Neuronal stem cell (in vitro differentiated cells): Measurements from ENCODE around the gene MIOX.

Source experiments
- DNase-seq: peaks from one replicate; pipeline ENCODE4 v3.0.0-alpha.2; 2013; ENCODE audit warnings: low spot score
- H2AFZ ChIP-seq: one replicate; pipeline ENCODE4 v1.6.1; 2013; ENCODE audit warnings: mild to moderate bottlenecking, low read length, inconsistent platforms
- H2AK5ac ChIP-seq: 2 replicates; pipeline ENCODE4 v1.6.1; 2013; ENCODE audit warnings: low read depth, mild to moderate bottlenecking, inconsistent platforms, low read length, moderate library complexity, mixed read lengths
- H2BK120ac ChIP-seq: 2 replicates; pipeline ENCODE4 v1.6.1; 2013; ENCODE audit warnings: low read depth, mild to moderate bottlenecking, inconsistent platforms, low read length, moderate library complexity, mixed read lengths
- H2BK12ac ChIP-seq: one replicate; pipeline ENCODE4 v1.6.1; 2013; ENCODE audit warnings: low read length, inconsistent platforms
- H2BK15ac ChIP-seq: 2 replicates; pipeline ENCODE4 v1.6.1; 2013; ENCODE audit warnings: mild to moderate bottlenecking, low read length, inconsistent platforms, mixed read lengths
- H2BK5ac ChIP-seq: one replicate; pipeline ENCODE4 v1.6.1; 2013; ENCODE audit warnings: inconsistent platforms, mild to moderate bottlenecking, low read length, moderate library complexity
- H3K14ac ChIP-seq: one replicate; pipeline ENCODE4 v1.6.1; 2013; ENCODE audit warnings: low read length, inconsistent platforms
- H3K18ac ChIP-seq: 2 replicates; pipeline ENCODE4 v1.6.1; 2013; ENCODE audit warnings: low read length, inconsistent platforms
- H3K23ac ChIP-seq: 2 replicates; pipeline ENCODE4 v1.6.1; 2013; ENCODE audit warnings: low read depth, mild to moderate bottlenecking, mixed read lengths, low read length, inconsistent platforms; ENCODE audit not compliant: poor library complexity
- H3K27ac ChIP-seq: replicated peaks from 3 replicates; pipeline ENCODE4 v1.5.1; 2013; ENCODE audit warnings: low read length, inconsistent platforms
- H3K27me3 ChIP-seq, 3 experiments: 2 replicates each; pipeline ENCODE4 v1.6.1; 2013; ENCODE audit warnings: low read length in 3 of 3, mild to moderate bottlenecking in 2 of 3, inconsistent platforms in 1 of 3, low read depth in 1 of 3, mixed read lengths in 1 of 3, moderate library complexity in 1 of 3; ENCODE audit not compliant: control insufficient read depth in 3 of 3, insufficient read depth in 3 of 3
- H3K36me3 ChIP-seq, 2 donors: replicated peaks in 1 of 2; 2 replicates each; pipeline ENCODE4 v1.6.1; 2013; ENCODE audit warnings: low read length in 2 of 2; ENCODE audit not compliant: control insufficient read depth in 2 of 2, insufficient read depth in 2 of 2
- H3K4ac ChIP-seq: 2 replicates; pipeline ENCODE4 v1.6.1; 2013; ENCODE audit warnings: inconsistent platforms, mild to moderate bottlenecking, low read length, moderate library complexity
- H3K4me1 ChIP-seq, 2 donors: 1 replicate in 1 of 2; 2 replicates in 1 of 2; pipeline ENCODE4 v1.6.1; 2013; ENCODE audit warnings: low read length in 2 of 2, low read depth in 1 of 2; ENCODE audit not compliant: control insufficient read depth in 2 of 2, insufficient read depth in 1 of 2
- H3K4me2 ChIP-seq: one replicate; pipeline ENCODE4 v1.6.1; 2013; ENCODE audit warnings: mild to moderate bottlenecking, low read length, inconsistent platforms; ENCODE audit not compliant: insufficient read depth, poor library complexity, severe bottlenecking
- H3K4me3 ChIP-seq, 2 donors: 2 replicates each; pipeline ENCODE4 v1.5.1; 2013; ENCODE audit warnings: low read length in 2 of 2, mild to moderate bottlenecking in 2 of 2, inconsistent platforms in 1 of 2, moderate library complexity in 1 of 2
- H3K79me1 ChIP-seq: one replicate; pipeline ENCODE4 v1.6.1; 2013; ENCODE audit warnings: low read depth, mild to moderate bottlenecking, inconsistent platforms, low read length, moderate library complexity
- H3K9ac ChIP-seq: one replicate; pipeline ENCODE4 v1.6.1; 2013; ENCODE audit warnings: mild to moderate bottlenecking, low read depth, low read length, inconsistent platforms; ENCODE audit not compliant: poor library complexity
- H3K9me3 ChIP-seq, 2 donors: replicated peaks in 1 of 2; 2 replicates each; pipeline versions ENCODE3 to v1.6.1; 2013; ENCODE audit warnings: low read length in 2 of 2, mild to moderate bottlenecking in 2 of 2, inconsistent platforms in 1 of 2, low read depth in 1 of 2, mixed read lengths in 1 of 2, moderate library complexity in 1 of 2; ENCODE audit not compliant: control insufficient read depth in 2 of 2, insufficient read depth in 1 of 2
- H4K8ac ChIP-seq: one replicate; pipeline ENCODE4 v1.6.1; 2013; ENCODE audit warnings: low read depth, mild to moderate bottlenecking, inconsistent platforms, low read length, moderate library complexity
- H4K91ac ChIP-seq: one replicate; pipeline ENCODE4 v1.6.1; 2013; ENCODE audit warnings: low read length, low read depth, mild to moderate bottlenecking, inconsistent platforms; ENCODE audit not compliant: poor library complexity
- WGBS, 2 donors: extraction: QIAGEN DNeasy Blood & Tissue Kit; methylation state at CpG; one replicate each; pipeline ENCODE4 v1.1.7; 2013; ENCODE audit warnings: missing lambda C conversion rate in 2 of 2, mixed read lengths in 1 of 2; ENCODE audit not compliant: insufficient read length in 2 of 2, insufficient replicate concordance in 1 of 2; ENCODE audit errors: extremely low coverage in 2 of 2; 5-methylcytosine and 5-hydroxymethylcytosine counted together

Gene MIOX

DNA sequence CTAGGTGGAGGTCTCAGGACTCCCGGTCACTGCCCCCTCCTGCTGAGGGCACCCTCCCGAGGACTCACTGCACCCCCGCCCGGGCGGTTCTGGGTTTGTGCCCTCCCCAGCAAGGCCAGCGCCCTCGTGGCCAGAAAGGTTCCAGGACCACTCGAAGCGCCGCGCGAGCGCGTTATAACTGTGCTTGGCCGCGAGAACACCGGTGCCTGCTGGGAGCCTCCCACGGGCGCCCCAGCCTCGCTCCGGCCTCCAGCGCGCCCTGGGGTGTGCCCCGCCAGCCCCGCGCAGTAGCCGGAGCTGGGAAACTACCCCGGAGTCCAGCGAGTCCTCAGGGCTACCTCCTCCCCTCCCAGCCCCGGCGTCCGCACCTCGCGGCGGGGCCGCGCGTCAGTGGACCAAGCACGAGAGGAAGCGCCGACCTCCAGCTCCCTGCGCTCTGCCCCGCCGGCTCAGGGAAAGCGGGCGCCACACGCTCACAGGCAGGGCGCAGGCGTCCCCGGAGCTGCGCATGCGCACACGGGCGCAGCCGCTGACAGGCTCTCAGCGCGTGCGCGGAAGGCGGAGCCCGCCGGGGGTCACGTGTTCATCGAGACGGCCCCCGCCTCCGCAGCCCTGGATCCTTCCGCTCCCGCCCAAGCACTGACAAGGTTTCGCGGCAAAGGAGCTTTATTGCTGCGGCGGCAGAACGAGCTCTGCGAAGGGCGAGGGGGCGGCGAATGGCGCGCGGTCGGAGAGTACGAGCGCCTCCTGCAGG lies 38.6 kb downstream of the MIOX start, which contains the start of gene SCO2:
TSS of gene SCO2 (minus strand) at position 495 of the 754 bp plus-strand sequence. CDS start 1,187 bp downstream, outside the sequence.
- WGBS, 2 donors: no CpG with 5 or more reads among the region's 84 CpGs
- Histone ChIP-seq H3K79me1 (peaks cover 12% of the 10 kb centered on the region), H2BK12ac (no peak within 1 kb of the TSS), H3K4me1 (peaks cover 11 to 17% of the 10 kb centered on the region in 2 donors), H3K4me3 (peak within 1 kb of the TSS; percentile 84 to 91), H3K18ac (peak within 1 kb of the TSS; percentile 95), H2AFZ (peak within 1 kb of the TSS; percentile 98), H2BK120ac (no peak within 1 kb of the TSS), H4K91ac (no peak within 1 kb of the TSS), H4K8ac (peak within 1 kb of the TSS; percentile 65), H3K4ac (peak within 1 kb of the TSS; percentile 69), H2BK15ac (peak within 1 kb of the TSS; percentile 75), H3K14ac (peak within 1 kb of the TSS; percentile 98), H3K23ac (peak within 1 kb of the TSS; percentile 80), H3K9me3 (peaks cover 6 to 11% of the 10 kb centered on the region in 2 donors), H3K27me3 (peaks cover 2 to 17% (median 8%) of the 10 kb centered on the region in 3 experiments), H3K36me3 (peaks cover 35 to 44% of the 10 kb centered on the region in 2 donors), H3K4me2 (peak within 1 kb of the TSS; percentile 94), H2AK5ac (peak within 1 kb of the TSS; percentile 88), H3K27ac (peak within 1 kb of the TSS; percentile 89), H3K9ac (peak within 1 kb of the TSS; percentile 97), H2BK5ac (peak within 1 kb of the TSS; percentile 82)
- DNase-seq: peak; percentile 98

DNA sequence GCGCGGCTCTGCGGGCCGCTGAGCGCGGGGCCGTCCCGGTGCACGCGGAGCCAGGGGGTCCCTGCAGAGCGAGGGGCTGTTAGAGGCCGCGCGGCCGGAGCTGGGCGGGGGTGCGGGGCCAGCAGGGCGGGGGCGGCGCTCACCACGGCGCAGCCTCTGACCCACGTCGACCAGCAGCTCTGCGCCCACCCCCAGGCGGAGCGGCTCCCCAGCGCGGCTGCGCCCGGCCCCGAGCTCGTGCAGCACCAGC lies 39.1 kb downstream of the MIOX start:
- peak overlapping the region; percentile 84 to 91 for H3K4me3 ChIP-seq
- peak overlapping the region; percentile 75 for H2BK15ac ChIP-seq
- H2BK120ac ChIP-seq: no peak overlapping the region
- H3K9ac ChIP-seq: peak overlapping the region; percentile 97
- peaks cover 35 to 42% of the 10 kb centered on the region in 2 donors for H3K36me3 ChIP-seq
- H2BK12ac ChIP-seq: no peak overlapping the region
- peaks cover 12% of the 10 kb centered on the region for H3K79me1 ChIP-seq
- H3K9me3 ChIP-seq: peaks cover 8 to 15% of the 10 kb centered on the region in 2 donors
- H3K4ac ChIP-seq: no peak overlapping the region
- H3K27ac ChIP-seq: peak overlapping the region; percentile 89
- no peak overlapping the region for H4K8ac ChIP-seq
- peak overlapping the region; percentile 80 for H3K23ac ChIP-seq
- peak overlapping the region; percentile 46 for H2AK5ac ChIP-seq
- no peak for DNase-seq
- peak overlapping the region; percentile 95 for H3K18ac ChIP-seq
- peaks cover 5 to 22% (median 11%) of the 10 kb centered on the region in 3 experiments for H3K27me3 ChIP-seq
- H2BK5ac ChIP-seq: peak overlapping the region; percentile 82
- H2AFZ ChIP-seq: peak overlapping the region; percentile 98
- no peak overlapping the region for H4K91ac ChIP-seq
- peak overlapping the region; percentile 94 for H3K4me2 ChIP-seq
- peak overlapping the region; percentile 98 for H3K14ac ChIP-seq
- WGBS, 2 donors: no CpG with 5 or more reads among the region's 33 CpGs
- H3K4me1 ChIP-seq: peaks cover 13 to 17% of the 10 kb centered on the region in 2 donors

DNA sequence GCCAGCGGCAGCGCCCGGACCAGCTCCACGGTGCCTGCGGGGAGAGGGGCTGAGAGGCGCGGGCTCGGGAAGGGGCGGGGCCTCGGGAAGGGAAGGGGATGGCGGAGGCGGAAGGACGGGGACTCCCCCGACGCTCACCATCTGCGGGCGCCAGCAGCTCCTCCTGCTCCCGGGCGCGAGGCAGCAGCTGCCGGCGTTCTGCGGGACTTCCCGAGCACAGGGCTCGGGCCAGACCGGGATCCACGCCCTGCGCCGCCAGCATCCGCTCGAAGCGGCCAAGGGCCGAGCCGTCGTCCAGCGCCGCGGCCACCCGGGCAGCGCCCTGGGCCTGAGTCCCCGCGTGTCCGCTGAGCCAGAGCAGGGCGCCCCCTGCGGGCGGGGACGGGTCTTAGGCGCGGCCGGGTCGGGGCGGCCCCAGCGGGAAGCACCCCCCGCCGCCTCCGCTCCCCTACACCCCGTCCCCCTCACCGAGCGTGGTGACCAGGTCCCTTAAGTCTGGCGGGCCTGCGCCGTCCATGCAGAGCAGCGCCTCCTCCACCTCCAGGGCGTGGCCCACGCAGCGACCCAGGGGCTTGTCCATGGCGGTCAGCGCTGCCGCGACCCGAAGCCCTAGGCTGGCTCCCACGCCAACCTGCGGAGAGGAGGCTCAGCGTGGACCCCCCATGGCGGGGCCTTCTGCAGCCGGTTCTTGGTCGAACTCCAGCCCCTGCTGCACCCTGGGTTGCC lies 39.6 kb downstream of the MIOX start:
- peak overlapping the region; percentile 98 for H2AFZ ChIP-seq
- peak overlapping the region; percentile 72 for H2AK5ac ChIP-seq
- peaks cover 8 to 20% of the 10 kb centered on the region in 2 donors for H3K9me3 ChIP-seq
- H3K79me1 ChIP-seq: peaks cover 12% of the 10 kb centered on the region
- H2BK15ac ChIP-seq: peak overlapping the region; percentile 75
- H3K4me2 ChIP-seq: peak overlapping the region; percentile 94
- H3K27me3 ChIP-seq: peaks cover 10 to 27% (median 14%) of the 10 kb centered on the region in 3 experiments
- no CpG with 5 or more reads among the region's 77 CpGs for WGBS, 2 donors
- peaks cover 30 to 38% of the 10 kb centered on the region in 2 donors for H3K36me3 ChIP-seq
- peaks cover 17% of the 10 kb centered on the region in 2 donors for H3K4me1 ChIP-seq
- H3K23ac ChIP-seq: peak overlapping the region; percentile 80
- H3K4me3 ChIP-seq: peak overlapping the region; percentile 84 to 91
- peak overlapping the region; percentile 95 for H3K18ac ChIP-seq
- no peak overlapping the region for H2BK12ac ChIP-seq
- peak overlapping the region; percentile 97 for H3K9ac ChIP-seq
- H3K27ac ChIP-seq: peak overlapping the region; percentile 89
- DNase-seq: peak; percentile 75
- no peak overlapping the region for H4K8ac ChIP-seq
- peak overlapping the region; percentile 98 for H3K14ac ChIP-seq
- H2BK5ac ChIP-seq: peak overlapping the region; percentile 82
- H2BK120ac ChIP-seq: no peak overlapping the region
- H4K91ac ChIP-seq: no peak overlapping the region
- H3K4ac ChIP-seq: peak overlapping the region; percentile 69
